Measurements from ENCODE around the gene PARD3.

Gene PARD3

GRCh38 chr10:34835908-34836508 is 20.9 kb upstream of the PARD3 start:
- DNase-seq (no peak), ATAC-seq (no peak)
- H3K27me3 Mint-ChIP-seq: no peaks in the 10 kb centered on the region
- H3K9me3 Mint-ChIP-seq: peaks cover 4 to 6% of the 10 kb centered on the region in 2 donors
- no peaks in the 10 kb centered on the region for H3K4me1 Mint-ChIP-seq
- no peak overlapping the region for H3K27ac Mint-ChIP-seq
- H3K4me3 Mint-ChIP-seq: no peak overlapping the region

DNA sequence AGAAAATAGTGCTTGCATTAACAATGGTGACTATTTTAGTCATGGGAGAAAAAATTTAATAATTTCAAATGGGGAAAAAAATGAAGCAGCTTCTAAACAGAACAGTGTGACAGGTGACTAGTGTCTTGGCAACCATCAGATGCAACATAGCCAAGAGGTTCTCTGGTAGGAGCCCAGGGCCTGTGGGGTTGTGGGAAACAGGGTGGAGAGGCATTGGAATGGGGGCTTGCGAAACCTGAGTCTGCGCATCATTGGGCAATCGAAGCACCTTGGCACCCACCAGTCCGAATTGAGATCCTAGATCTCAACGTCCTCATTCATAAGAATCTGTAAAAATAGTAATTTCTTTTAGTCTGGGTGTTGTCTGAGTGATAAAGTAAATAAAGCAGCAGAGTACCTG is 19.2 kb upstream of the PARD3 start:
- Mint-ChIP-seq H3K27ac (no peak overlapping the region), H3K27me3 (no peaks in the 10 kb centered on the region), H3K9me3 (peaks cover 4 to 6% of the 10 kb centered on the region in 2 donors), H3K4me1 (no peaks in the 10 kb centered on the region), H3K4me3 (no peak overlapping the region)
- ATAC-seq: no peak
- no peak for DNase-seq

- Mint-ChIP-seq H3K27me3 (peaks cover 4% of the 10 kb centered on the region), H3K4me3 (no peak overlapping the region), H3K4me1 (no peaks in the 10 kb centered on the region), H3K9me3 (no peaks in the 10 kb centered on the region), H3K27ac (peak overlapping the region in 1 of 2 donors; percentile 8)
- ATAC-seq: no peak
- DNase-seq: no peak
Observed at GRCh38 chr10:34830217-34830822, 15.2 kb upstream of the PARD3 start.

DNA sequence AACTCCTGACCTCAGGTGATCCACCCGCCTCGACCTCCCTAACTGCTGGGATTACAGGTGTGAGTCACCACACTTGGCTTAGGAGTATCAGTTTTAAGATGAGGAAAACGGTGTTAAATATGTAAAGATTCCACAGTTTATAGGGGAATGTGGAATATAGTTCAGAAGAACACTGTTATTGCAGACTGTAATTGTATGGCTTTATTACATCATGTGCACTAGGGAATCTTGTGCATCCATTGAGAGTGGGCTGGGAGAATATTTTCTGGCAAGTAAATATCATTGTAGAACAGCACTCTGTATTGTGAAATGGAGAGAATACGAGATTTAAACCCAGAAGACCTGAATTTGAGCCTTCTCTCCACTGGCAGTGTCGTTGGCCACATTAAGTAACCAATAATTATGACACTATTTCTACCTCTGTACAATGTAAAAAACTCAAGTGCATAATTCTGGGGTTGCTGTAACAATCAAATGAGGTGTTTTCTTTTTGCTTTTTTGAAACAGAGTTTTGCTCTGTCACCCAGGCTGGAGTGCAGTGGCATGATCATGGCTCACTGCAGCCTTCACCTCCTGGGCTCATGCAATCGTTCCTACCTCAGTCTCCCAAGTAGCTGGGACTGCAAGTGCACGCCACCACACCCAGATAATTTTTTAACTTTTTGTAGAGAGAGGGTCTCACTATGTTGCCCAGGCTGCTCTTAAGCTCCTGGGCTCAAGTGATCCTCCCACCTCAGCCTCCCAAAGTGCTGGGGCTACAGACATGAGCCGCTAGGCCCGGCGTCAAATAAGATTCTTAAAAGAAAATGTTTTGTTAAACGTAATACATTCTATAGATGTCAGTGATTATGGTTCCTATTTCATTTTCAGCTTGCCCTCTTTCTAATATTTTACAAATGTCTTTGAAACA is 12.0 kb upstream of the PARD3 start:
- Mint-ChIP-seq H3K4me1 (no peaks in the 10 kb centered on the region), H3K9me3 (no peaks in the 10 kb centered on the region), H3K4me3 (no peak overlapping the region), H3K27ac (no peak overlapping the region), H3K27me3 (peaks cover 11% of the 10 kb centered on the region)
- DNase-seq: no peak
- no peak for ATAC-seq

DNA sequence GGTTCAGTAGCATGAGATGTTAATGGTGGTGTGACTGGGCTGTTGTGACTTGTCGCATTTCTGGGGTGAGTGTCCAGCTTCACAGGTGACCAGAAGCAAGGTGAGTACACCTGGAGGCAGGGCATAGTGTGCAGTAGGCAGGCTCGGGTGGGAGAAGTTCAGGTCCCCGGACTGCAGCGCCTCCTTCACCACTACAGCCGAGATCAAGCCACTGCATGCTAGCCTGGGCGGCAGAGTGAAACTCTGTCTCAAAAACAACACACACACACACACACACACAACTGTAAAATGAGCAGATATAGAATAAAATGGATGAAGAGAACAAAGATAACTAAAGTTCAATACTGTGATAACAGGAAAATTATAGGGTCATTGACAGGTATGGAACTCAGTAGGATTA is 11.1 kb upstream of the PARD3 start:
- Mint-ChIP-seq H3K27ac (no peak overlapping the region), H3K9me3 (no peaks in the 10 kb centered on the region), H3K27me3 (peaks cover 11% of the 10 kb centered on the region), H3K4me3 (no peak overlapping the region), H3K4me1 (no peaks in the 10 kb centered on the region)
- no peak for DNase-seq
- ATAC-seq: no peak

- DNase-seq: no peak
- Mint-ChIP-seq H3K27me3 (peaks cover 11% of the 10 kb centered on the region), H3K9me3 (no peaks in the 10 kb centered on the region), H3K4me1 (no peaks in the 10 kb centered on the region), H3K27ac (no peak overlapping the region), H3K4me3 (no peak overlapping the region)
- no peak for ATAC-seq
Observed at GRCh38 chr10:34825414-34825813, 10.3 kb upstream of the PARD3 start.

DNA sequence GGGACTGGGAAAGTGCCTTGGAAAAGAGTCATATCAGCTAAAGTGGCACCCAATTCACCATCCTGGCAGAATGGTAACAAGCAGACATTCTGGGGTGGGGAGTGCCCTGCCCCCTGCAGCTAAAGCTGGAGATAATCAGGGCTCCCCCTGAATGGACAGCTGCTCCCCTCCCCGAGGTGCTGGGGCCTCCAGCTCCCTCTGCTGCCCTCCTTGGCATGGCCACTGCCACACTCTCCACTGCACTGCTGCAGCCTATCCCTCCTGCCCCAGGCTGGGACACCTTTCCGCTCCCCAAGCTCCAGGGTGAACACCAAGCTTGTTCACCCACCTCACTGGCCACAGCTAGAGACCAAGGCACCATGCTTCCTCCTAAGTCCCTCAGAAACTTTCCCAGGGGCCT is 9.8 kb upstream of the PARD3 start:
- no peak overlapping the region for H3K27ac Mint-ChIP-seq
- no peaks in the 10 kb centered on the region for H3K9me3 Mint-ChIP-seq
- no peak for DNase-seq
- no peak for ATAC-seq
- peaks cover 12% of the 10 kb centered on the region for H3K27me3 Mint-ChIP-seq
- H3K4me3 Mint-ChIP-seq: no peak overlapping the region
- H3K4me1 Mint-ChIP-seq: no peaks in the 10 kb centered on the region

GRCh38 chr10:34821587-34822585 is 6.8 kb upstream of the PARD3 start:
- peaks cover 37% of the 10 kb centered on the region for H3K27me3 Mint-ChIP-seq
- DNase-seq (no peak), ATAC-seq (peak; percentile 22)
- no peaks in the 10 kb centered on the region for H3K9me3 Mint-ChIP-seq
- H3K4me1 Mint-ChIP-seq: no peaks in the 10 kb centered on the region
- H3K4me3 Mint-ChIP-seq: no peak overlapping the region
- H3K27ac Mint-ChIP-seq: no peak overlapping the region

DNA sequence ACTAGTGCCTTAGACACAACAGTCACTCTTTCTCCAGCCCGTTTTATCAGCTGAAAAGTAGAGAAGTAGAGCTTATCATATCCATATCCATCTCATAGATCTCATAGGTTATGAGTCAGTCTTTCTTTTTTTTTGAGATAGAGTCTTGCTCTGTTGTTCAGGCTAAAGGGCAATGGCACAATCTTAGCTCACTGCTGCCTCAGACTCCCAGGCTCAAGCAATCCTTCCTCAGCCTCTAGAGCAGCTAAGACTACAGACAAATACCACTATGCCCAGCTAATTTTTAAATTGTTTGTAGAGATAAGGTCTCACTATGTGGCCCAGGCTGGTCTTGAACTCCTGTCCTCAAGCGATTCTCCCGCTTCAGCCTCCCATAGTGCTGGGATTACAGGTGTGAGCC is 2.5 kb upstream of the PARD3 start:
- ATAC-seq (no peak), DNase-seq (no peak)
- Mint-ChIP-seq H3K27ac (no peak overlapping the region), H3K9me3 (no peaks in the 10 kb centered on the region), H3K27me3 (peaks cover 56% of the 10 kb centered on the region), H3K4me1 (peaks cover 14% of the 10 kb centered on the region), H3K4me3 (no peak overlapping the region)

GRCh38 chr10:34817054-34817453 is 2.0 kb upstream of the PARD3 start:
- Mint-ChIP-seq H3K9me3 (no peaks in the 10 kb centered on the region), H3K27me3 (peaks cover 61% of the 10 kb centered on the region), H3K4me1 (peaks cover 14% of the 10 kb centered on the region), H3K27ac (no peak overlapping the region), H3K4me3 (no peak overlapping the region)
- ATAC-seq: no peak
- DNase-seq: no peak

DNA sequence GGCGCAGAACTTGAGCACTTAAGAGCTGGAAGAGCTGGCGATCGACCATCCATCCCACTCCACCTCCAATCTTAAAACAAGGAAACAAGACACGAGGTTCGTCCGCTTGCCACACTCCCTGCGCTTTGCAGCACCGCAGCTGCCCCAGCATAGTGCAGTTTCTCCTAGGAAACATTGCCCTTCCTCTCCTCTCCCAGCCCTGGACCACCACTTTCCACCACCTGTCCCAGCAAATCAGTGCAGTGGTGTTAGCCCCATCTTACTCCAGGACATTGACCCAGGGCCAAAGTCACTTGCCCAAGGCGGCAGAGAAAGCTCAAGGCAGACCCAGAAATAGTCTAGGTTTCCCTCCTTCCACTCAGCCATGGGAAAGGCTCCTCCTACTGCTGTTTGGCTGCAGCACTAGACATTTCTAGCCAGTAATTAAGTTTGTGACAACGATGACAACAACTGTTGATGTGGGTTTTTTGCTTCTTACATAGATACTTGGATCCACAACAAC is 1.5 kb upstream of the PARD3 start:
- Mint-ChIP-seq H3K27me3 (peaks cover 66% of the 10 kb centered on the region), H3K9me3 (no peaks in the 10 kb centered on the region), H3K27ac (no peak overlapping the region), H3K4me3 (peak overlapping the region in 1 of 2 donors; percentile 47), H3K4me1 (peaks cover 14% of the 10 kb centered on the region)
- ATAC-seq (no peak), DNase-seq (no peak)

GRCh38 chr10:34816085-34816496 is 995 bp upstream of the PARD3 start:
- no peak for DNase-seq
- no peak overlapping the region for H3K27ac Mint-ChIP-seq
- ATAC-seq: no peak
- H3K27me3 Mint-ChIP-seq: peaks cover 71% of the 10 kb centered on the region
- H3K4me3 Mint-ChIP-seq: peak overlapping the region; percentile 71 to 85
- peaks cover 14% of the 10 kb centered on the region for H3K4me1 Mint-ChIP-seq
- H3K9me3 Mint-ChIP-seq: no peaks in the 10 kb centered on the region

- ATAC-seq: peak; percentile 32
- H3K27ac Mint-ChIP-seq: no peak overlapping the region
- H3K9me3 Mint-ChIP-seq: no peaks in the 10 kb centered on the region
- peaks cover 82% of the 10 kb centered on the region for H3K27me3 Mint-ChIP-seq
- H3K4me1 Mint-ChIP-seq: peaks cover 14% of the 10 kb centered on the region
- H3K4me3 Mint-ChIP-seq: no peak overlapping the region
- peak in 1 of 2 donors; percentile 6 for DNase-seq
Observed at GRCh38 chr10:34814913-34815184, 247 bp downstream of the PARD3 start.

- Mint-ChIP-seq H3K27ac (no peak overlapping the region), H3K9me3 (no peaks in the 10 kb centered on the region), H3K4me3 (peak overlapping the region; percentile 48 to 56), H3K27me3 (peaks cover 82% of the 10 kb centered on the region), H3K4me1 (peaks cover 17% of the 10 kb centered on the region)
- ATAC-seq: peak; percentile 55
- DNase-seq: no peak
Observed at GRCh38 chr10:34814223-34814912, 728 bp downstream of the PARD3 start.
